ENCODE results near the gene XIRP2.
A peak's percentile ranks its signal among the peaks of the same experiment; 100 is the strongest.

The XIRP2 gene

GRCh38 chr2:167181134-167181533, 292.9 kb downstream of the XIRP2 start:
- H2BK120ac ChIP-seq (ENCODE audit: low read depth, low read length), result no peak overlapping the region
- no peak overlapping the region for H3K9ac ChIP-seq (ENCODE audit: low read depth, low read length, poor library complexity)
- H3K18ac ChIP-seq (ENCODE audit: low read length), result no peak overlapping the region
- WGBS, 2 donors (ENCODE audit: extremely low coverage in 2 of 2, insufficient read length in 2 of 2, insufficient replicate concordance in 1 of 2), result no CpG with 5 or more reads among the region's 3 CpGs
- H2BK12ac ChIP-seq (ENCODE audit: low read length), result no peak overlapping the region
- no peak for DNase-seq (ENCODE audit: low spot score)
- H2BK5ac ChIP-seq (ENCODE audit: low read length), result no peak overlapping the region
- no peak overlapping the region for H3K4ac ChIP-seq (ENCODE audit: low read length)
- no peak overlapping the region for H2BK15ac ChIP-seq (ENCODE audit: low read length)
- no peaks in the 10 kb centered on the region for H3K79me1 ChIP-seq (ENCODE audit: low read depth, low read length)
- no peak overlapping the region for H3K4me2 ChIP-seq (ENCODE audit: insufficient read depth, low read length, poor library complexity, severe bottlenecking)
- no peak overlapping the region for H4K8ac ChIP-seq (ENCODE audit: low read depth, low read length)
- H3K4me3 ChIP-seq (ENCODE audit: low read length in 2 of 2), result no peak overlapping the region
- H3K9me3 ChIP-seq (replicated peaks in 1 of 2; ENCODE audit: control insufficient read depth in 2 of 2, insufficient read depth in 1 of 2, low read depth in 1 of 2, low read length in 2 of 2), result peaks cover 0 to under 1% of the 10 kb centered on the region in 2 donors
- no peak overlapping the region for H2AK5ac ChIP-seq (ENCODE audit: low read depth, low read length)
- no peaks in the 10 kb centered on the region for H3K36me3 ChIP-seq (replicated peaks in 1 of 2; ENCODE audit: control insufficient read depth in 2 of 2, insufficient read depth in 2 of 2, low read length in 2 of 2)
- H4K91ac ChIP-seq (ENCODE audit: low read depth, low read length, poor library complexity), result no peak overlapping the region
- no peaks in the 10 kb centered on the region for H3K27me3 ChIP-seq (ENCODE audit: control insufficient read depth in 3 of 3, insufficient read depth in 3 of 3, low read depth in 1 of 3, low read length in 3 of 3)
- no peak overlapping the region for H2AFZ ChIP-seq (ENCODE audit: low read length)
- no peaks in the 10 kb centered on the region for H3K4me1 ChIP-seq (ENCODE audit: control insufficient read depth in 2 of 2, insufficient read depth in 1 of 2, low read depth in 1 of 2, low read length in 2 of 2)
- no peak overlapping the region for H3K14ac ChIP-seq (ENCODE audit: low read length)
- H3K23ac ChIP-seq (ENCODE audit: low read depth, low read length, poor library complexity), result no peak overlapping the region
- H3K27ac ChIP-seq (replicated peaks; ENCODE audit: low read length), result no peak overlapping the region

- H4K91ac ChIP-seq (ENCODE audit: low read depth, low read length, poor library complexity), result no peak overlapping the region
- H2AFZ ChIP-seq (ENCODE audit: low read length), result no peak overlapping the region
- no peak overlapping the region for H3K23ac ChIP-seq (ENCODE audit: low read depth, low read length, poor library complexity)
- no peak overlapping the region for H3K4me3 ChIP-seq (ENCODE audit: low read length in 2 of 2)
- no peak for DNase-seq (ENCODE audit: low spot score)
- no peak overlapping the region for H3K18ac ChIP-seq (ENCODE audit: low read length)
- H4K8ac ChIP-seq (ENCODE audit: low read depth, low read length), result no peak overlapping the region
- no peak overlapping the region for H3K4ac ChIP-seq (ENCODE audit: low read length)
- H3K14ac ChIP-seq (ENCODE audit: low read length), result no peak overlapping the region
- H3K79me1 ChIP-seq (ENCODE audit: low read depth, low read length), result no peaks in the 10 kb centered on the region
- no peaks in the 10 kb centered on the region for H3K27me3 ChIP-seq (ENCODE audit: control insufficient read depth in 3 of 3, insufficient read depth in 3 of 3, low read depth in 1 of 3, low read length in 3 of 3)
- no peak overlapping the region for H2BK5ac ChIP-seq (ENCODE audit: low read length)
- WGBS, 2 donors (ENCODE audit: extremely low coverage in 2 of 2, insufficient read length in 2 of 2, insufficient replicate concordance in 1 of 2), result no CpG with 5 or more reads among the region's 4 CpGs
- no peaks in the 10 kb centered on the region for H3K36me3 ChIP-seq (replicated peaks in 1 of 2; ENCODE audit: control insufficient read depth in 2 of 2, insufficient read depth in 2 of 2, low read length in 2 of 2)
- H3K27ac ChIP-seq (replicated peaks; ENCODE audit: low read length), result no peak overlapping the region
- H2BK120ac ChIP-seq (ENCODE audit: low read depth, low read length), result no peak overlapping the region
- no peak overlapping the region for H2BK15ac ChIP-seq (ENCODE audit: low read length)
- H3K4me2 ChIP-seq (ENCODE audit: insufficient read depth, low read length, poor library complexity, severe bottlenecking), result no peak overlapping the region
- no peaks in the 10 kb centered on the region for H3K9me3 ChIP-seq (replicated peaks in 1 of 2; ENCODE audit: control insufficient read depth in 2 of 2, insufficient read depth in 1 of 2, low read depth in 1 of 2, low read length in 2 of 2)
- H3K9ac ChIP-seq (ENCODE audit: low read depth, low read length, poor library complexity), result no peak overlapping the region
- peaks cover 2 to 3% of the 10 kb centered on the region in 2 donors for H3K4me1 ChIP-seq (ENCODE audit: control insufficient read depth in 2 of 2, insufficient read depth in 1 of 2, low read depth in 1 of 2, low read length in 2 of 2)
- H2BK12ac ChIP-seq (ENCODE audit: low read length), result no peak overlapping the region
- no peak overlapping the region for H2AK5ac ChIP-seq (ENCODE audit: low read depth, low read length)
Observed at GRCh38 chr2:167181688-167182087, 293.4 kb downstream of the XIRP2 start.

GRCh38 chr2:167182403-167182802, 294.1 kb downstream of the XIRP2 start:
- H3K27me3 ChIP-seq (ENCODE audit: control insufficient read depth in 3 of 3, insufficient read depth in 3 of 3, low read depth in 1 of 3, low read length in 3 of 3), result no peaks in the 10 kb centered on the region

GRCh38 chr2:167183931-167184330, 295.7 kb downstream of the XIRP2 start:
- Histone ChIP-seq H3K14ac (ENCODE audit: low read length) (no peak overlapping the region), H3K4me1 (ENCODE audit: control insufficient read depth in 2 of 2, insufficient read depth in 1 of 2, low read depth in 1 of 2, low read length in 2 of 2) (peaks cover 3 to 5% of the 10 kb centered on the region in 2 donors), H3K9me3 (replicated peaks in 1 of 2; ENCODE audit: control insufficient read depth in 2 of 2, insufficient read depth in 1 of 2, low read depth in 1 of 2, low read length in 2 of 2) (no peaks in the 10 kb centered on the region), H2BK5ac (ENCODE audit: low read length) (no peak overlapping the region), H3K27me3 (ENCODE audit: control insufficient read depth in 3 of 3, insufficient read depth in 3 of 3, low read depth in 1 of 3, low read length in 3 of 3) (no peaks in the 10 kb centered on the region), H3K4me2 (ENCODE audit: insufficient read depth, low read length, poor library complexity, severe bottlenecking) (no peak overlapping the region), H2AFZ (ENCODE audit: low read length) (peak overlapping the region; percentile 57), H3K18ac (ENCODE audit: low read length) (no peak overlapping the region), H2AK5ac (ENCODE audit: low read depth, low read length) (no peak overlapping the region), H4K91ac (ENCODE audit: low read depth, low read length, poor library complexity) (no peak overlapping the region), H2BK12ac (ENCODE audit: low read length) (no peak overlapping the region), H3K9ac (ENCODE audit: low read depth, low read length, poor library complexity) (no peak overlapping the region), H2BK120ac (ENCODE audit: low read depth, low read length) (no peak overlapping the region), H3K4ac (ENCODE audit: low read length) (no peak overlapping the region), H4K8ac (ENCODE audit: low read depth, low read length) (no peak overlapping the region), H3K79me1 (ENCODE audit: low read depth, low read length) (no peaks in the 10 kb centered on the region), H3K23ac (ENCODE audit: low read depth, low read length, poor library complexity) (no peak overlapping the region), H3K4me3 (ENCODE audit: low read length in 2 of 2) (no peak overlapping the region), H2BK15ac (ENCODE audit: low read length) (no peak overlapping the region), H3K27ac (replicated peaks; ENCODE audit: low read length) (no peak overlapping the region), H3K36me3 (replicated peaks in 1 of 2; ENCODE audit: control insufficient read depth in 2 of 2, insufficient read depth in 2 of 2, low read length in 2 of 2) (no peaks in the 10 kb centered on the region)
- DNase-seq (ENCODE audit: low spot score), result no peak
- WGBS, 2 donors (ENCODE audit: extremely low coverage in 2 of 2, insufficient read length in 2 of 2, insufficient replicate concordance in 1 of 2), result no CpG with 5 or more reads among the region's 3 CpGs

More at GRCh38 chr2:167182403-167182802, 294.1 kb downstream of the XIRP2 start:
- H3K4me3 ChIP-seq (ENCODE audit: low read length in 2 of 2), result no peak overlapping the region
- H3K14ac ChIP-seq (ENCODE audit: low read length), result no peak overlapping the region
- H3K27ac ChIP-seq (replicated peaks; ENCODE audit: low read length), result no peak overlapping the region
- H2AK5ac ChIP-seq (ENCODE audit: low read depth, low read length), result no peak overlapping the region
- no peak overlapping the region for H2BK12ac ChIP-seq (ENCODE audit: low read length)
- H3K18ac ChIP-seq (ENCODE audit: low read length), result no peak overlapping the region
- no CpG with 5 or more reads among the region's 2 CpGs for WGBS, 2 donors (ENCODE audit: extremely low coverage in 2 of 2, insufficient read length in 2 of 2, insufficient replicate concordance in 1 of 2)
- no peak overlapping the region for H2BK5ac ChIP-seq (ENCODE audit: low read length)
- H3K36me3 ChIP-seq (replicated peaks in 1 of 2; ENCODE audit: control insufficient read depth in 2 of 2, insufficient read depth in 2 of 2, low read length in 2 of 2), result no peaks in the 10 kb centered on the region
- H3K9me3 ChIP-seq (replicated peaks in 1 of 2; ENCODE audit: control insufficient read depth in 2 of 2, insufficient read depth in 1 of 2, low read depth in 1 of 2, low read length in 2 of 2), result no peaks in the 10 kb centered on the region
- H3K79me1 ChIP-seq (ENCODE audit: low read depth, low read length), result no peaks in the 10 kb centered on the region
- no peak overlapping the region for H3K4ac ChIP-seq (ENCODE audit: low read length)
- H4K91ac ChIP-seq (ENCODE audit: low read depth, low read length, poor library complexity), result no peak overlapping the region
- no peak overlapping the region for H2BK15ac ChIP-seq (ENCODE audit: low read length)
- no peak overlapping the region for H2BK120ac ChIP-seq (ENCODE audit: low read depth, low read length)
- H3K9ac ChIP-seq (ENCODE audit: low read depth, low read length, poor library complexity), result no peak overlapping the region
- no peak for DNase-seq (ENCODE audit: low spot score)
- peaks cover 3 to 5% of the 10 kb centered on the region in 2 donors for H3K4me1 ChIP-seq (ENCODE audit: control insufficient read depth in 2 of 2, insufficient read depth in 1 of 2, low read depth in 1 of 2, low read length in 2 of 2)
- H2AFZ ChIP-seq (ENCODE audit: low read length), result no peak overlapping the region
- no peak overlapping the region for H4K8ac ChIP-seq (ENCODE audit: low read depth, low read length)
- no peak overlapping the region for H3K23ac ChIP-seq (ENCODE audit: low read depth, low read length, poor library complexity)
- no peak overlapping the region for H3K4me2 ChIP-seq (ENCODE audit: insufficient read depth, low read length, poor library complexity, severe bottlenecking)

Data from neuronal stem cell (in vitro differentiated cells).